ENCODE results near the gene GPC5. TPM values are rescaled to one million over a fixed set of nuclear protein-coding genes. Genes with fewer than 3 reads are reported as not detected.

The GPC5 gene
- total RNA-seq, 2 donors from 2014 or later, result not detected

DNA sequence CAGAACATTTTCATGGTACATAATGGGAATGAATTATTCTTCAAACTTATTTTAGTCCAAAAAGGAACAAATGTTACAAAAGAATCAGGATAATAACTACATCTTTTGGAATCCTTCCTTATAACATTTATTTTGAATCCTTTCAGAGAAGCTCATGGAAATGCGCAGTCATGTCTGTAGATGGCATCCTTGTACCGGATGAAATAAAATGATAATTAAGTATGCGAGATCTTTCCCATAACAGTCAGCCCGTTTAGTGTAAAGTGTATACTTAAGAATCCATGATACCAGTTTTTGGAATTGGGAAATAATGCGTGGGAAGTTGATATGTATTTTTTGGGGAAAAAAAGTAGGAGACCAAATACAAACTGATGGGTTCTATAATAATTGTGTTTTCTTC, 418.8 kb downstream of the GPC5 start:
- no peak overlapping the region for H3K27ac ChIP-seq
- H3K27me3 ChIP-seq, result no peaks in the 10 kb centered on the region
- WGBS, 2 donors, result 36 to 40% methylated on average over 5 of the region's 5 CpGs
- no peaks in the 10 kb centered on the region for H3K36me3 ChIP-seq (replicated peaks in 1 of 2; ENCODE audit: insufficient read depth in 1 of 2, low read depth in 2 of 2)
- TF ChIP-seq, protein P1, sequence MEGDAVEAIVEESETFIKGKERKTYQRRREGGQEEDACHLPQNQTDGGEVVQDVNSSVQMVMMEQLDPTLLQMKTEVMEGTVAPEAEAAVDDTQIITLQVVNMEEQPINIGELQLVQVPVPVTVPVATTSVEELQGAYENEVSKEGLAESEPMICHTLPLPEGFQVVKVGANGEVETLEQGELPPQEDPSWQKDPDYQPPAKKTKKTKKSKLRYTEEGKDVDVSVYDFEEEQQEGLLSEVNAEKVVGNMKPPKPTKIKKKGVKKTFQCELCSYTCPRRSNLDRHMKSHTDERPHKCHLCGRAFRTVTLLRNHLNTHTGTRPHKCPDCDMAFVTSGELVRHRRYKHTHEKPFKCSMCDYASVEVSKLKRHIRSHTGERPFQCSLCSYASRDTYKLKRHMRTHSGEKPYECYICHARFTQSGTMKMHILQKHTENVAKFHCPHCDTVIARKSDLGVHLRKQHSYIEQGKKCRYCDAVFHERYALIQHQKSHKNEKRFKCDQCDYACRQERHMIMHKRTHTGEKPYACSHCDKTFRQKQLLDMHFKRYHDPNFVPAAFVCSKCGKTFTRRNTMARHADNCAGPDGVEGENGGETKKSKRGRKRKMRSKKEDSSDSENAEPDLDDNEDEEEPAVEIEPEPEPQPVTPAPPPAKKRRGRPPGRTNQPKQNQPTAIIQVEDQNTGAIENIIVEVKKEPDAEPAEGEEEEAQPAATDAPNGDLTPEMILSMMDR (IDR thresholded peaks at IDR 0.05), result no peak
- no peak for TF ChIP-seq POLR2A (IDR thresholded peaks at IDR 0.05)
- intact Hi-C loops (cut with DNase I), result no loop called here
- H3K9me3 ChIP-seq, result no peaks in the 10 kb centered on the region
- no peaks in the 10 kb centered on the region for H3K4me1 ChIP-seq
- no peak for DNase-seq
- H3K4me3 ChIP-seq, result no peak overlapping the region
- no peak for ATAC-seq

DNA sequence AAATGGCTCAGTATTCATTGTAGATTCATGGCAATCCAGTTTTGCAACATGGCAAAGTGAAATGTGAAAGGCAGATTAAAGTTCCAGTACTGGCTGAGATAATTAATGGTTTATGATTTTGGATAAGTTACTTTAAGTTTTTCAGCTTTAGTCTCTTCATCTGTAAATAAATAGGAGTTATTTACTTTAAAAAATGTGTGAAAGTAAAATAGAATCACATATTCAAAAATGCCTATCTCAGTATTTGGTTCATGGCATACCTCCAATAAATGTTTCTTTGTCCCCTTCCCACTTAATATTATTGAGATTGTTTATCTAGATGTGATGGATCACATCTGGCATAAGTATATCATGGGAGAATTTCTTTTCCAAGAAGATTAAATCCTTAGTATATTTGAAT, 426.0 kb downstream of the GPC5 start:
- DNase-seq, result no peak
- no peak for ATAC-seq
- intact Hi-C loops (cut with DNase I), result no loop called here
- TF ChIP-seq POLR2A (IDR thresholded peaks at IDR 0.05), result no peak
- Histone ChIP-seq H3K27me3 (no peaks in the 10 kb centered on the region), H3K4me1 (no peaks in the 10 kb centered on the region), H3K36me3 (replicated peaks in 1 of 2; ENCODE audit: insufficient read depth in 1 of 2, low read depth in 2 of 2) (no peaks in the 10 kb centered on the region), H3K9me3 (no peaks in the 10 kb centered on the region), H3K27ac (no peak overlapping the region), H3K4me3 (no peak overlapping the region)

DNA sequence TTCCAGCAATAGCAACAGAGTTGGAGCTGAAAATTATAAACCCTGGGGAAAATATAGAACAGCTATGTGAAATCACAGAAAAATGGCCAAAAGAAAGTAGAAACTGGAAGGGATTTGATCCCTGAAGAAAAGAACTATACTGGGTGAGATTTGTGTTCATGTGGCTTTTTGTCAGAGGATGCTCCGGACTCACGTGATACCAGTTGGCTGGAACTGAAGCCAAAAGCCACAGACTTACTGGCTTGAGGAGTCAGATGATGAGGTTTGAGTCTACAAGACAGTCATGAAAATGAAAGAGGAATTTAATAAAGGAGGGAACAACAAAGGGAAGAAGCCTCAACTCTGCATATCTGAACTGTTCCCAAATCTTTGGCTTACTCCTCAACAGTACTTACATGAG, 427.1 kb downstream of the GPC5 start:
- WGBS, 2 donors, result 78 to 85% methylated on average over 2 of the region's 2 CpGs
- no peak for DNase-seq

DNA sequence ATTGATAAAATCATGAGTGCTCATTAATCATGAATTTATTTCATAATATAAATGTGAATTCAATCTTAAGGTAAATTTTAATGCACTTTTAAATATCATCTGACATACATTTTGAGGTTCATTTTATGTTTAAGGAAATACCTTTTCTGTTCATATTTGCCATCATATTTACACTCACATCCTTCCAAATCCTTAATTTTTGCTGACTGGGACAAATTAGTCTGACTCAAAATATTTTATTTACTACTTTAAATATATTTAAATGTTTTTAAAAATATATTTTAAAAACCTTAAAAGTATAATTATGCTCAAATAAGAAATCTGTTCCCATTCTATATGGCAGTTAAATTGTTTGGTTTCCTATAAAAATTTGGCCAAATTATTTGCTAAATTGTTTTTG, 438.1 kb downstream of the GPC5 start:
- Histone ChIP-seq H3K4me3 (no peak overlapping the region), H3K36me3 (replicated peaks in 1 of 2; ENCODE audit: insufficient read depth in 1 of 2, low read depth in 2 of 2) (no peaks in the 10 kb centered on the region), H3K9me3 (no peaks in the 10 kb centered on the region), H3K4me1 (no peaks in the 10 kb centered on the region), H3K27me3 (no peaks in the 10 kb centered on the region), H3K27ac (no peak overlapping the region)
- TF ChIP-seq, protein P1 (IDR thresholded peaks at IDR 0.05), result no peak
- TF ChIP-seq POLR2A (IDR thresholded peaks at IDR 0.05), result no peak
- ATAC-seq (no peak), DNase-seq (no peak)
- intact Hi-C loops (cut with DNase I), result no loop called here

More for the DNA sequence above, 427.1 kb downstream of the GPC5 start:
- no peak for ATAC-seq
- Histone ChIP-seq H3K4me3 (no peak overlapping the region), H3K4me1 (no peaks in the 10 kb centered on the region), H3K9me3 (no peaks in the 10 kb centered on the region), H3K27ac (no peak overlapping the region), H3K36me3 (replicated peaks in 1 of 2; ENCODE audit: insufficient read depth in 1 of 2, low read depth in 2 of 2) (no peaks in the 10 kb centered on the region), H3K27me3 (no peaks in the 10 kb centered on the region)
- TF ChIP-seq POLR2A (IDR thresholded peaks at IDR 0.05), result no peak
- TF ChIP-seq, protein P1 (IDR thresholded peaks at IDR 0.05), result no peak
- intact Hi-C loops (cut with DNase I), result no loop called here

DNA sequence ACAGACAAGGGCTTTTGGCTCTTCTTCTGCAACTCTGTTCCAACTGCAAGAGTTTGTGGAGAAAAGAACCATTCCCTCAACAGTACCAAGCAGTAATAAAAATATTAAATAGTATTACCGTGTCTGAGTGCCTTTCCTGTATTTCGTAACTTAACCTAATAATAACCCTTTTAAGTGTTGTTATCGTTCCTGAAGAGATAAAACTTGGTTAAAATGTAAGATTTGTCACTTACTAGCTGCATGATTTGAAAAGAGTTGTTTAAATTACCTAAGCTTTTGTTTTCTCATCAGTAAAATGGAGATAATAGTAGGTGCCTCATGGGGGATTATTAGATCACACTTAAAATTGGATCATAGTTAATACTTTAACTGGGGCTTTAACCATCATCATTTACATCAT, 447.2 kb downstream of the GPC5 start:
- H3K27ac ChIP-seq, result no peak overlapping the region
- H3K9me3 ChIP-seq, result no peaks in the 10 kb centered on the region
- no peaks in the 10 kb centered on the region for H3K36me3 ChIP-seq (replicated peaks in 1 of 2; ENCODE audit: insufficient read depth in 1 of 2, low read depth in 2 of 2)
- DNase-seq, result no peak
- no peaks in the 10 kb centered on the region for H3K27me3 ChIP-seq
- ATAC-seq, result no peak
- H3K4me1 ChIP-seq, result no peaks in the 10 kb centered on the region
- 16 to 22% methylated on average over 3 of the region's 3 CpGs for WGBS, 2 donors
- intact Hi-C loops (cut with DNase I), result no loop called here
- H3K4me3 ChIP-seq, result no peak overlapping the region
- TF ChIP-seq, protein P1 (IDR thresholded peaks at IDR 0.05), result no peak
- no peak for TF ChIP-seq POLR2A (IDR thresholded peaks at IDR 0.05)
